ENCODE data around the gene MDC1.
"Not testable (repeated sequence)": the region's sequence is repeated elsewhere in the genome, so short reads cannot be mapped to it uniquely, and the experiment has no call there.

Gene MDC1, protein sequence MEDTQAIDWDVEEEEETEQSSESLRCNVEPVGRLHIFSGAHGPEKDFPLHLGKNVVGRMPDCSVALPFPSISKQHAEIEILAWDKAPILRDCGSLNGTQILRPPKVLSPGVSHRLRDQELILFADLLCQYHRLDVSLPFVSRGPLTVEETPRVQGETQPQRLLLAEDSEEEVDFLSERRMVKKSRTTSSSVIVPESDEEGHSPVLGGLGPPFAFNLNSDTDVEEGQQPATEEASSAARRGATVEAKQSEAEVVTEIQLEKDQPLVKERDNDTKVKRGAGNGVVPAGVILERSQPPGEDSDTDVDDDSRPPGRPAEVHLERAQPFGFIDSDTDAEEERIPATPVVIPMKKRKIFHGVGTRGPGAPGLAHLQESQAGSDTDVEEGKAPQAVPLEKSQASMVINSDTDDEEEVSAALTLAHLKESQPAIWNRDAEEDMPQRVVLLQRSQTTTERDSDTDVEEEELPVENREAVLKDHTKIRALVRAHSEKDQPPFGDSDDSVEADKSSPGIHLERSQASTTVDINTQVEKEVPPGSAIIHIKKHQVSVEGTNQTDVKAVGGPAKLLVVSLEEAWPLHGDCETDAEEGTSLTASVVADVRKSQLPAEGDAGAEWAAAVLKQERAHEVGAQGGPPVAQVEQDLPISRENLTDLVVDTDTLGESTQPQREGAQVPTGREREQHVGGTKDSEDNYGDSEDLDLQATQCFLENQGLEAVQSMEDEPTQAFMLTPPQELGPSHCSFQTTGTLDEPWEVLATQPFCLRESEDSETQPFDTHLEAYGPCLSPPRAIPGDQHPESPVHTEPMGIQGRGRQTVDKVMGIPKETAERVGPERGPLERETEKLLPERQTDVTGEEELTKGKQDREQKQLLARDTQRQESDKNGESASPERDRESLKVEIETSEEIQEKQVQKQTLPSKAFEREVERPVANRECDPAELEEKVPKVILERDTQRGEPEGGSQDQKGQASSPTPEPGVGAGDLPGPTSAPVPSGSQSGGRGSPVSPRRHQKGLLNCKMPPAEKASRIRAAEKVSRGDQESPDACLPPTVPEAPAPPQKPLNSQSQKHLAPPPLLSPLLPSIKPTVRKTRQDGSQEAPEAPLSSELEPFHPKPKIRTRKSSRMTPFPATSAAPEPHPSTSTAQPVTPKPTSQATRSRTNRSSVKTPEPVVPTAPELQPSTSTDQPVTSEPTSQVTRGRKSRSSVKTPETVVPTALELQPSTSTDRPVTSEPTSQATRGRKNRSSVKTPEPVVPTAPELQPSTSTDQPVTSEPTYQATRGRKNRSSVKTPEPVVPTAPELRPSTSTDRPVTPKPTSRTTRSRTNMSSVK (N-terminal part only)

DNA sequence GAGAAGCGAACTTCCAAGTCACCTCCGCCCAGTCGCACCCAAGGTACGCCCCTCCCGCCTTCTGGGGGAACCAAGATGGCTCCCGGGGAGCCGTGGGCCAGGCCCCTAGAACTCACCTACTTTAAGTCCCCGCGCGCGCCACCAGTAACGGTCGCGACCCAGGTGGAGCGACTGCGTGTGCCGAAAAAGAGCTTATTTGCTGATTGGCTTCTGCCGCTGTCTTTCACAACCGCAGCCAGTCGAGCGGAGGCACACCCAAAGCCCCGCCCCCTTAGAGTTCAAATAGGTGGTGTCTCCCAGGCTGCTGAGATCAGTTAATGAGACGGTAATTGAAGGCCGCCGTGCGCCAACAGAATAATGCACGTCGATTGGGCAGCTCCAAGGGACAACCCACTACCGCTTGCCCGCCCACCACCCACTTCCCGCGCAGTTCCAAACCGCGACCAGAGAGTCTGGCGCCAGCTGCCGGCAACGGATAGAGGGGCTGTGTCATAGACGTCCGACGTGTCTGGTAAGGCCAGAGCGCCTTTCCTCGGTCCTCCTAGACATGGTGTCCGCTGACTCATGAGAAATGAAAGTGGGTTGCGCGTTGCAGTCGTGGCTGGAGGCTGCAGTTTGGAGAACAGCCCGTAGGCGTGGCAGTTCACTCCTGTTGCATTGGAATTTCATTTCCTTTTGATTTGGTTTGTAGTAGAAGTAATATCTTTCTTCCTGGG lies at the start of gene MDC1:
MDC1 (minus strand) TSS at position 153 of the 716 bp plus-strand sequence. CDS start 2,106 bp downstream, outside the sequence.
- peak; percentile 78 to 83 for ATAC-seq

DNA sequence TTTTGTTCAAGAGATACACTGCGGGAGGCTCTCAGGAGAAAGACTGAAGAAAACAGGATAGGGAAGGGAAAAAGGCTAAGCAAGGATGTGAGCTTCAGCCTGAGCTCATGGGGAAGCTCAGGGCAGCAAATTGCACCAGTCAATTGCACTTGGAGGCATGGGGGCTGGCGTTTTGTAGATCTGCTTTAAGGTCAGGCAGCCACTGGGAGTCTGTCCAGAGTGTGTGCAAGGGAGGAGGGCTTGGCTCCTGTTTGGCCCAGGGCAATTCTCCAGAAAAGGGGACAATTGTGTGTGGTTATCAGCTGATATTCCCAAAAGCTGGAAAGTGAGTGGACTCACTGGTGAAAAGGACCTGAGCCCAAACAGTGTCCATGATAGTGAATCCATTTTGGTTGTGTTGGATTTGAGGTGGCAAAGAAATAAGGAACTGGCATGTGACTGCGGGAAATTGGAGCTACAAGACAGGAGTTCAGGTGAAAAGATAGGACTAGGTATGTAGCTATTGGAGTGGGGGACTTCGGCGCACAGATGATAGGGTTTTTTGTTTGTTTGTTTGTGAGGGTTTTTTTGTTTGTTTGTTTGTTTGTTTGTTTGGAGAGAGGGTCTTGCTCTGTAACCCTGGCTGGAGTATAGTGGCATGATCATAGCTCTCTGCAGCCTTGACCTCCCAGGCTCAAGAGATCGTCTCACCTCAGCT lies 49.5 kb upstream of the MDC1 start:
- no peak for ATAC-seq

DNA sequence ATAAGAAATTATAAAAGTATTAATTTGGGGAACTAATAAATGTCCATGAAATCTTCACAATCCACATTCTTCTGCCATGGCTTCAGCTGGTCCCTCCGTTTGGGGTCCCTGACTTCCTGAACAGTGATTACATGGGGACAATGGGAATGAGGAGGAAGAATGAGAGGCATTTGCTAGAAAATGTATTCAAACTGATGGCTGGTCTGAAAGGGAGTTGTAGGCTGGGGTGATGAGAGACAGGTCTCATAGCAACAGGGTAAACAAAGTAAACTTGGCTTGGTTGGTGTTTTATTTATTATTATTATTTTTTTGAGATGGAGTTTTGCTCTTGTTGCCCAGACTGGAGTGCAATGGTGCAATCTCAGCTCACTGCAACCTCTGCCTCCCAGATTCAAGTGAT lies 48.4 kb upstream of the MDC1 start:
- ATAC-seq, result not testable (repeated sequence)

DNA sequence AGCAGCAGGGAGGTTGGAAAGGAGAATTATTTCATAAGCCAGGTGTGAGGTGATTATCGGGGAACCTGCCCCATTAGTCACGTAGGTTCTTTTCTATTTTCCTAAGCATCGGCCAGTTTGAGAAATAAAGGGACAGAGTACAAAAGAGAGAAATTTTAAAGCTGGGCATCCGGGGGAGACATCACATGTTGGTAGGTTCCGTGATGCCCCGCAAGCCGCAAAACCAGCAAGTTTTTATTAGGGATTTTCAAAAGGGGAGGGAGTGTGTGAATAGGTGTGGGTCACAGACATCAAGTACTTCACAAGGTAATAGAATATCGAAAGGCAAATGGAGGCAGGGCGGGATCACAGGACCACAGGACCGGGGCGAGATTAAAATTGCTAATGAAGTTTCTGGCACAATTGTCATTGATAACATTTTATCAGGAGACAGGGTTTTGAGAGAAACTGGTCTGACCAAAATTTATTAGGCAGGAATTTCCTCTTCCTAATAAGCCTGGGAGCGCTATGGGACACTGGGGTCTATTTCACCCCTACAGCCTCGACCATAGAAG lies 47.5 kb upstream of the MDC1 start:
- not testable (repeated sequence) for ATAC-seq

DNA sequence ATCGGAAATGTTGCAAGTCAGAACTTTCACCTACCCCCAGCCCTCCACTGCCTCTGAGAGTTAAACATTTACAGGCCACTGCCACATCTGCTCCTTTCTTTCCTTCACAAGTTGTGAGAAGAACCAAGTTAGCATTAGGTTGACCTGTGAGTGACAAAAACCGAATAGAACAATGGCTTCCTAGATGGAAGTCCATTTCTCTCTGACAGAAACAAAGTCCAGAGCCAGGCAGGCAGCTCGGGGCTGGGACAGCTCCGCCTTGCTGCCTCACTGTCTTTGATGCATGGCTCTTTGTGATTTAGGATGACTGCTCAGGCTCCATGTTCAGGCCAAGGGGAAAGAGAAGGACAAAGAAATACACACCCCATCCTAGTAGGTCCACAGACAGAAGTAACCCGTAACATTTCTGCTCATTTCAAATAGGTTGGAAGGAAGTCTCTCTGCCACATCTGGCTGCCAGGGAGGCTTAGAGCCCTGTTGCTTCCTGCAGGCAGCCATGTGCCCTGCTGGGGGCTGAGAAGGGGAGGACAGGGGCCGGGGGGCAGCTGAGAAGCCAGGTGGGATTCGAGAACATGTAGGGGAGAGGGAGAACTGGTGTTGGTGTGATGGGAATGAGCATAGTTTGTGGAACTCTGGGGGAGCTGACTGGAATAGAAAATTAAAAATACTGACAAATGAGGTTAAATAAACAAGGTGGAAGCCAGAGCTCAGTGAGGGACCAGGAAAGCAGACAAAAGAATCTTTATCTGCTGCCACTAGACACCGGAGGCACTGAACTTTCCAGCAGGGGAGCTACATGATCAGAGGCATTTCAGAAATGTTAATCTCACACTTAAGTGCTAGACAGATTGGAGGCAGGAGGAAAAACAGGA lies 46.8 kb upstream of the MDC1 start:
- no peak for ATAC-seq

DNA sequence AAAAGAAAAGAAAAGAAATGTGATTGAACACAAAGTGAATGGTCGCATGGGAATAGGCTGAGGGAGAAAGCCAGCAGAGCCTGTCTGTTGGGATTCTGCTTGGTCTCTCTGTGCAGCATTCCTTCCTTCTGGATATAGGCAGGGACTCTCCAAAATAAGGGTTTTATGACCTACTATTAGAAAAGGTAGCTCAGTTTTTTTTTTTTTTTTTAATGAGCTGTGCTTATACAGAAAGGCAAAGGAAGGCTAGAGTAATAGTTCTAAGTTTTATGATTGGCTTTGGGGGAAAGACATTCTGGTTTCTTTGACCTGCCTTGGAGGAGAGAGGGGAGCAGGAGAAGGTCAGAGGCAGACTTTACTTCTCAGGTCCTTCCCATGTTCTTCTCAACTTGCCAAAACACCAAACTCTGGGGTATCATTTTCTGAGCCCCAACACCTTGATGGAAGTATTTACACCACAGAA lies 46.1 kb upstream of the MDC1 start:
- ATAC-seq, result no peak

DNA sequence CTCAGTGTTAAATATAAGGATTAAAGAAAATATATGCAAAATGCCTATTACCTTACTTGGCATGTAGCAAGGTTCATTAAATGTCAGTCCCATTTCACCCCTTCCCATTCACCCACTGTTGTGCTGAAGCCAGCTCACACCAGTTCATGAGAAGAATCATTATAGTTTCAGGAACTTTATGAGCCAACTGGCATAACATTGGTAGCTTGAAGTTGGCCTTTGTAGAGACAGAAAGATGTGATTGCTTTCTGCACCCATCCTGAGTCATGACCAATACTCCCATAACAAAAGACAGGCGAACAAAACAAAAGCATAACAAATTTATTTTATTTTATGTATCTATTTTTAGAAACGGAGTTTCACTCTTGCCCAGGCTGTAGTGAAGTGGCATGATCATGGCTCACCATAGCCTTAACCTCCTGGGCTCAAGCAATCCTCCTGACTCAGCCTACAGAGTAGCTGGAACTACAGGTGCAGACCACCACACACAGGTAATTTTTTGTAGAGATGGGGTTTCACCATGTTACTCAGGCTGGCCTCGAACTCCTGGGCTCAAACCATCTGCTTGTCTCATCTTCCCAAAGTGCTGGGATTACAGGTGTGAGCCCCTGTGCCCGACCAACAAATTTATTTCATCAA lies 44.8 kb upstream of the MDC1 start:
- peak; percentile 30 to 35 for ATAC-seq

DNA sequence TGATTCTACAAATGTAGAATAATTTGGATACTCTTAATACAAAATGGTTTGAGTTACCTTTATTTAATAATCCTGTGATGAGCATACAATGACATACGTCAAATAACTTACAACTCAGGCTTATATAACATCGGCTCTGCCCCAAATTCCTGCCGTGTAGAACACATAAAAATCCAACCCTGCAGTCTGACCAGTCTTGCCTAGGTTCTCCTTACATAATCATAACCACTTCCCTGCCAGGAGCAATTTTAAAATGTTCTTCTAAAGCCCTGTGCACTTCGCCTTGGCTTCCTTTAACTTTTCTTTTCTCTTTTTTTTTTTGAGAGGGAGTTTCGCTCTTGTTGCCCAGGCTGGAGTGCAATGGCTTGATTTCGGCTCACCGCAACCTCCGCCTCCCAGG lies 43.5 kb upstream of the MDC1 start:
- ATAC-seq, result no peak

DNA sequence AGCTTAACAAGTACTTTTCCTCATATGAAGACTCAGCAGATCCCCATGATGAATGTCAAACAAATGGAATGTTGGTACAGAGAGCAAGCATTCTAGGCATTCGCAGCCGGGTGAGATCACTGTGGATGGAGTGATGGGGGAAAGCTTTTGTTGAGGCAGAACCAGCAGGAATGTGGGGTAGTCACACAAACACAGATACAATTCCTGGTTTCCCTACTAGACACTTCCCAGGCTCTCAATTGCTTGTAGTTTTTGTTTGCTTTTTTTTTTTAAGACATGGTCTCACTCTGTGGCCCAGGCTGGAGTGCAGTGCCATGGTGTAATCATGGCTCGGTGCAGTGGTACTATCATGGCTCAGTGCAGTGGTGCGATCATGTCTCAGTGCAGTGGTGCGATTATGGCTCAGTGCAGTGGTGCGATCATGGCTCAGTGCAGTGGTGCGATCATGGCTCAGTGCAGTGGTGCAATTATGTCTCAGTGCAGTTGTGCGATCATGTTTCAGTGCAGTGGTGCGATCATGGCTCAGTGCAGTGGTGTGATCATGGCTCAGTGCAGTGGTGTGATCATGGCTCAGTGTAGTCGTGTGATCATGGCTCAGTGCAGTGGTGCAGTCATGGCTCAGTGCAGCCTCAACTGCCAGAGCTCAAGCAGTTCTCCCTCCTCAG lies 42.6 kb upstream of the MDC1 start:
- no peak for ATAC-seq

DNA sequence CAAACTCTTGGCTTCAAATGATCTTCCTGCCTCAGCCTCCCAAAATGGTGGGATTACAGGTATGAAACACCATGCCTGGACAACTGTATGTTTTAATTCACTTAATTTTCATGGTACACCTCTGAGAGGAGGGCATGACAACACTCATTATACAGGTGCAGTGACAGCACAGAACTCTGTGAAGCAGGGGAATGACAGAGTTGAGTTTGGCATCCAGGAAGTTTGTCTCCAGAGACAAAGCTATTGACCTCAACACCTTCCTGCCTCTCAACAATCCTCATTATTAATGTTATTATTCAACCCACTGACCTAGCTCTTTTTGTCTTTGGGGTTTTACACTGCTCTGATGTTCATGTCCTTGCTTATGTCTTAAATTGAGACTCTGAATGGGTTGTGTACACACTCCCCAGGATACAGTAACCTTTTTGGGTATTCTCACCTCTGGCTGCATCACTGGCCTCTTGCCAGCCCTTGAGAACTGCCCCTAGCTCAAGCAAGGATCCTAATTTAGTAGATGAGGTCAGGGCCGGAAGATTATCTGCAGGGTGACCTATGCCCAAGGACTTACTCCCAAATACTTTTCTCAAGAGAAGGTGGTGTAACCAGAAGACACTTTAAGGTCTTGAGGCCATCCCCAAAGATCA lies 40.3 kb upstream of the MDC1 start:
- ATAC-seq, result no peak

DNA sequence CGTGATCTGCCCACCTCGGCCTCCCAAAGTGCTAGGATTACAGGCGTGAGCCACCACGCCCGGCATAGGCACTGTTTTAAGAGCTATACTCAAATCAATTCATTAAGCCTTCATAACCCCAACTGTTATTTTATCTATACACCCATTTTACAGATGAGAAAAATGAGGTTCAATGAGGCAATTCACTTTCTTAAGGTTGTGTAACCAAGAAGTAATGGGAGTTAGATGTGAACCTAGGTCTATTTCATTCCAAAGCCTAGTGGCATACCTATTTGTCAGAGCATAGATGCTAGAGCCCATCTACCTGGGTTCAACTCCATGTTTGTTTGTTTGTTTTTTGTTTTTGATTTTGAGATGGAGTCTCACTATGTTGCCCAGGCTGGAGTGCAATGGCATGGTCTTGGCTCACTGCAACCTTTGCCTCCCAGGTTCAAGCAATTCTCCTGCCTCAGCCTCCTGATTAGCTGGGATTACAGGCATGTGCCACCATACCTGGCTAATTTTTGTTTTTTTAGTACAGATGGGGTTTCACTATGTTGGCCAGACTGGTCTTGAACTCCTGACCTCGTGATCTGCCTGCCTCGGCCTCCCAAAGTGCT lies 39.4 kb upstream of the MDC1 start:
- ATAC-seq, result not testable (repeated sequence)

DNA sequence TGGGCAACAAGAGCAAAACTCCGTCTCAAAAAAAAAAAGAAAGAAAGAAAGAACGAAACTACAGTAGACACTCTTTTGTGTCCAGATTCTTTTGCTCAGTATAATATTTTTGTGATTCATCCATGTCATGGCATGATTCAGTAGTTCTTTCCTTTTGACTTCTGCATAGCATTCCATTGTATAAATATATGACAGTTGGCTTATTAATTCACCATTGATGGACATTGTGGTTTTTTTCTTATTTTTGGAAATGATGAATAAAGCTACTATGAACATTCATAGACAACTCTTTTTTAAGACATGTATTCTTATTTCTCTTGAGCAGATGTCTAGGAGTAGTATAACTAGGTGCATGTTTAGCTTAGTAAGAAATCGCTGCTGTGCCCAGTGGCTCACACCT lies 37.5 kb upstream of the MDC1 start:
- peak; percentile 38 to 57 for ATAC-seq

DNA sequence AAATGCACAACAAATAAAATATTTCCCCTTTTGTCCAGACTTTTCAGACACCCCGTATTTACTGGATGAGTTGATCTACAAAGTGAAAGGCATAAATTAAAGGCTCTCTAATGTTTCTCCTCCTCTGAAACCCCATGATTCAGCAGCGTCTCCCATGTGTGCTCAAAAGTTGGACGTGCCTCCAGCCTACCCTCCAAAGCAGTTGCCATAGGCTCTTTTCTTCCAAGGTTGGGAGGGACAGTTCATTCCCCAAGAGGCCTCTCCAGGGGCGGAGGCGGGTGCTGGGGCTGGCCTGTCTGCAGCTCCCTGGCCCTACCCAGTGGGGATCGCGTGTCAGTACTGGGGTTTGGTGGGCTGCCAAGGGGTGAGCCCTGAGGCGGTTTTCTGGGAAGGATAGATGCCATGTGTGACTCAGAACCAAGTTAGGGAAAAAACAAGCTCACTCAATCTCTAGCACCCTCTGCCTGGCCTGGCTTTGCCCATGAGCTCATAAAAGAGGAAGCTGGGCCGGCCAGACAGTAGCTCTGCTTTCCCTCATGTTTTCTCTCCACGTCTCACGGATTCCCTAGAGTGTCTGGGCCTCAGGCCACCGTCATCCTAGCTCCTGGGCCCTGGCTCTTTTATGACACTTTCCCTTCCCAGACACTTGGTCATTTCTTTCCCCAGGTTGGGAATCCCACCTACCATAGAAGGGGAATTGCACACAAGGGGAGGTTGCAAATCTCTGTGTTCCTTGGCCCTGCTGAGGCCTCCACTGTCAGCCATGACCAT lies 35.3 kb upstream of the MDC1 start:
- peak in 1 of 2 donors; percentile 15 for ATAC-seq

DNA sequence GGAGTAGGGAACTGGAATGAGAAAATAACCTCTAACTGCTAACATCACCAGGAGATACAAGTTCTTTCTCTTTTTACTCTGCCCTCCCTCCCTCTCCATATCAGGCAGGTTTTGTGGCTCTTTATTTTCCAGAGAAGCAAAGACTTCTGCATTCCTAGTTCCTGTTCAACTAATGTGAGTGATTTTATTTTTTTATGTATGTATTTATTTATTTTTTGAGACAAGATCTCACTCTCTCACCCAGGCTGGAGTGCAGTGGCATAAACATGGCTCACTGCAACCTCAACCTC lies 33.2 kb upstream of the MDC1 start:
- no peak for ATAC-seq

DNA sequence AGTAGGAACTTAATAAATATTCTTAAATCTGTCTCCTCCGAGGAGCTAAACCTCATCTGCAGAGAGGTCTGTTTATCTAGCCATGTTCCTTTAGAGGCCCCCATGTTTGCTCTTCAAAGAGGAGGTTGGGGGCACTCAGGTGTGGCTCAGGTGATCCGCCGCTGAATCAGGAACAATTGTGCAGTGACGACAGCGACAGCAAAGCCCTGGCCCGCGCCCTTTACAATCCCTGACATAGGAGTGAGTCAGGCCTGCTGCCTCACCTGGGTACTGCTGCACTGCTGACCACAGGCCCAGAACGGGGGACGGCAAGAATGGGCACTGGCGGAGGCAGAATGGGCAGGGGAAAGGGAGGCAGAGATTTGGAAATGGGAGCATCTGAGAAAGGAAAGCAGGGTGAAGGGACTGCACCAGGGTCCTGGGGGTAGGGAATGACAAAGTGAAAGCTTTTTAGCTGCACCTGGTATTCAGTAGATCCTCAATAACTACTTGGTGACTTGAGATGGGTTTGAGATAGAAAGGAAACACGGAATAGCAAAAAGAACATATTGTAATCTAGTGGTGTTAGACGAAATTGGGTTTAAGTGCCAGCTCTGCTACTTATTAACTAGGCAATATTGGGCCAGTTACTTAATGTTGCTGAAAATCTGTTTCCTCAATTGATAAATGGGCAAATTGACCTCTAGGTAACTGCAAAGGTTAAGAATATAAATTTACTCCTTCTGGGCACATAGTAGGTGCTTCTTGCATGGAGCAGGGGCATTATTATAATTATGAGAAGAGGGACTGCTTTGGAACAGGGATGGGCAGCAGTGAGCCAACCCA lies 32.7 kb upstream of the MDC1 start:
- no peak for ATAC-seq

DNA sequence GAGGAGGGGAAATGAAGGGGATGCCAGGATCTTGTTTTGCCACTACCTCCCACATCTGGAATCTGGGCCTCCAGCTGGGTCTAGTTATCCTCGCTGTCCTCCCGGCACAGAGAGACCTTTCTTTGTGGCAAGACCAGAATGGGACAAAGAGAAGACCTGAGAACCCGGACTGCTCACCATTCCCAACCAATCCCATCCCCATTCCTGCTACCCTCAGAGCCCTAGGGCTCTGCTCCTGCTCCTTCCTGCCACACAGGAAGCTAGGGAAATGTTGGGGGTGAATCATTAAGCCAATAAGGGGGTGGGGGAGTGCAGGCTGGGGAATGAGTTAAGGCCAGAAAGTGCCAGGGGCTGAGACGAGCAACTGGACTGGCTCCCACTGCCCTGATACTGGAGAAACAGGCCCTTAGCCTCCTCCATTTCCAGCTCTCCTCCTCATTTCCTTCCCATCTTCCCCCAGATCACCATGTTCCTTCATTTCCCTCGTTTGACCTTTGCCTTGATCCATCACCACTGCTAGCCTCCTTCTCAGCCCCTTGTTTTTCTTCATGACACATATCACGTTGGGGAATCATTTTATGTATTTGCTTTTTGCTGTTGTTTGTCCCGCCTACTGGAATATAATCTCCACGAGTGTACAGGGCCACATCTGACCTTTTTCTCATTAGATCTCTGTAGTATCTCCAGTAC lies 31.9 kb upstream of the MDC1 start:
- no peak for ATAC-seq

All from activated CD4-positive, CD25-positive, alpha-beta regulatory T cell treated with anti-CD3 and anti-CD28 coated beads, Interleukin-2, amount 50 U/mL, for 24 hours (primary cell).